ENCODE measurements around the gene HMX1. TPM values are rescaled to one million over a fixed set of nuclear protein-coding genes. Genes with fewer than 3 reads are reported as not detected.

The HMX1 gene
- total and polyA plus RNA-seq, 10 of the 15 experiments (the other 5 are each of a cell fraction or from before 2014, with no cell fraction given), result not detected

GRCh38 chr4:8843597-8843996, 28.0 kb downstream of the HMX1 start:
- WGBS (ENCODE audit: insufficient coverage, insufficient replicate concordance, low lambda C conversion rate, missing lambda C conversion rate), result 52% methylated on average over 3 of the region's 3 CpGs
- RAD21 ChIA-PET (ENCODE audit: unreplicated experiment), result no interaction called here
- no peak for TF ChIP-seq NFYA (IDR thresholded peaks at IDR 0.05; ENCODE audit: borderline replicate concordance, low read depth, low read length)
- TF ChIP-seq RELB (IDR thresholded peaks at IDR 0.05; ENCODE audit: low read depth), result no peak
- no peak for TF ChIP-seq FOXK2 (IDR thresholded peaks at IDR 0.05)
- TF ChIP-seq ATF2 (IDR thresholded peaks at IDR 0.05; ENCODE audit: low read length), result no peak
- no peak for TF ChIP-seq NFXL1 (IDR thresholded peaks at IDR 0.05; ENCODE audit: borderline replicate concordance)
- TF ChIP-seq HDAC6 (IDR thresholded peaks at IDR 0.05; ENCODE audit: unreplicated experiment), result no peak
- TF ChIP-seq KLF5 (IDR thresholded peaks at IDR 0.05; ENCODE audit: partially characterized antibody), result no peak
- TF ChIP-seq YY1 (IDR thresholded peaks at IDR 0.05; ENCODE audit: low read depth, low read length), result no peak
- no peak for TF ChIP-seq PKNOX1 (IDR thresholded peaks at IDR 0.05)
- no peak for TF ChIP-seq NR2C1 (IDR thresholded peaks at IDR 0.05)
- TF ChIP-seq ZBTB4 (CRISPR knock-in tag; IDR thresholded peaks at IDR 0.05), result no peak
- no peak for TF ChIP-seq ELK1 (IDR thresholded peaks at IDR 0.05; ENCODE audit: low read depth, low read length)
- no peak for TF ChIP-seq REST (IDR thresholded peaks at IDR 0.05; ENCODE audit: low read depth, low read length)

More at GRCh38 chr4:8843597-8843996, 28.0 kb downstream of the HMX1 start:
- DNase-seq (ENCODE audit: low read depth, low spot score) (no peak), FAIRE-seq (no peak), ATAC-seq (no peak)
- no peak overlapping the region for H3K4me3 ChIP-seq
- H3K27ac ChIP-seq (ENCODE audit: control insufficient read depth, insufficient read depth), result no peak overlapping the region
- H3K9me3 ChIP-seq (replicated peaks; ENCODE audit: control insufficient read depth, insufficient read depth, low read length), result no peaks in the 10 kb centered on the region; the same call in 2 of the 3 replicates
- ChIA-PET CTCF (no interaction called here), SMC1A (ENCODE audit: uncharacterized antibody, unreplicated experiment) (no interaction called here), POLR2A (no interaction called here)
- H3K27me3 ChIP-seq (replicated peaks in 1 of 2; ENCODE audit: control insufficient read depth in 2 of 2, insufficient read depth in 2 of 2, low read length in 1 of 2), result no peaks in the 10 kb centered on the region; a peak in 1 of 4 replicates
- in situ Hi-C loops (cut with MboI) (no loop called here), intact Hi-C loops (cut with micrococcal nuclease; ENCODE audit: unreplicated experiment) (no loop called here)
- BruUV-seq (replicated peaks), result no TSS peak
- H3K79me2 ChIP-seq (ENCODE audit: control insufficient read depth, insufficient read depth, low read length), result no peaks in the 10 kb centered on the region
- no peak overlapping the region for H2AFZ ChIP-seq (ENCODE audit: control insufficient read depth, low read depth, low read length)
- no peaks in the 10 kb centered on the region for H4K20me1 ChIP-seq (ENCODE audit: control insufficient read depth, insufficient read depth)
- no peak overlapping the region for H3K9ac ChIP-seq (ENCODE audit: control insufficient read depth, insufficient read depth, low read length)
- no peaks in the 10 kb centered on the region for H3K4me1 ChIP-seq (ENCODE audit: control insufficient read depth, insufficient read depth, low read length)
- H3K4me2 ChIP-seq (ENCODE audit: control insufficient read depth, insufficient read depth), result no peak overlapping the region
- H3K36me3 ChIP-seq (ENCODE audit: control insufficient read depth in 2 of 2, insufficient read depth in 2 of 2, low read length in 1 of 2), result no peaks in the 10 kb centered on the region
